GM19324 (cell line): Measurements from ENCODE around the gene RMRP.

Experiments used
- ATAC-seq: cut with Tn5 transposase; IDR thresholded peaks from one replicate; pipeline ENCODE4 v1.9.1; 2021; ENCODE audit warnings: mild to moderate bottlenecking, moderate library complexity; ENCODE audit not compliant: unreplicated experiment, low FRiP score

Gene RMRP

GRCh38 chr9:35667939-35668338 is 10.1 kb upstream of the RMRP start:
- ATAC-seq = no peak

GRCh38 chr9:35666549-35666948 is 8.7 kb upstream of the RMRP start:
- ATAC-seq = no peak

- ATAC-seq = no peak
Observed at GRCh38 chr9:35666045-35666444, 8.2 kb upstream of the RMRP start.

- no peak for ATAC-seq
Observed at GRCh38 chr9:35665471-35665818, 7.6 kb upstream of the RMRP start.

- peak; percentile 82 for ATAC-seq
Observed at GRCh38 chr9:35664531-35665470, 7.0 kb upstream of the RMRP start, which contains the start of gene ARHGEF39. Gene ARHGEF39, minus strand, starts transcription at chr9:35665195. Its CDS starts 26 bp downstream, at chr9:35665169.

GRCh38 chr9:35662437-35662836 is 4.6 kb upstream of the RMRP start:
- no peak for ATAC-seq

GRCh38 chr9:35661756-35662350 is 4.0 kb upstream of the RMRP start:
- no peak for ATAC-seq

- ATAC-seq = no peak
Observed at GRCh38 chr9:35660966-35661415, 3.2 kb upstream of the RMRP start.

GRCh38 chr9:35659340-35659739 is 1.5 kb upstream of the RMRP start:
- no peak for ATAC-seq

- ATAC-seq = no peak
Observed at GRCh38 chr9:35658968-35659220, 1.1 kb upstream of the RMRP start.

GRCh38 chr9:35658137-35658967 is 533 bp upstream of the RMRP start, which contains the start of gene CCDC107:
Gene CCDC107, plus strand, starts transcription at chr9:35658292. Its CDS starts 88 bp downstream, at chr9:35658380.
- peak; percentile 77 for ATAC-seq

- ATAC-seq = no peak
Observed at GRCh38 chr9:35656831-35657545, 831 bp downstream of the RMRP start.

- no peak for ATAC-seq
Observed at GRCh38 chr9:35656348-35656747, 1.5 kb downstream of the RMRP start.

- ATAC-seq = no peak
Observed at GRCh38 chr9:35653611-35654010, 4.2 kb downstream of the RMRP start.

GRCh38 chr9:35652829-35653209 is 5.0 kb downstream of the RMRP start:
- ATAC-seq = no peak

GRCh38 chr9:35651956-35652828 is 5.6 kb downstream of the RMRP start:
- no peak for ATAC-seq

GRCh38 chr9:35650341-35651158 is 7.3 kb downstream of the RMRP start, which contains the start of gene SIT1:
Gene SIT1, minus strand, starts transcription at chr9:35650931. Its CDS starts 78 bp downstream, at chr9:35650853.
- ATAC-seq = no peak
